Measurements from ENCODE around the gene ATOX1.

GRCh38 chr5:151719228-151720000, 39.0 kb downstream of the ATOX1 start:
- TF ChIP-seq CTCF (IDR thresholded peaks at IDR 0.05) (peak; percentile 19 to 33 (median 25)), POLR2A (IDR thresholded peaks at IDR 0.05) (no peak)

All from vagina (tissue), 2 donors.